Ishikawa (cell line): ENCODE data around the gene PLA2G4D.

Experiments used
- CEBPB ChIP-seq: IDR thresholded peaks from 2 replicates; pipeline ENCODE4 v1.6.1; 2012
- CREB1 ChIP-seq: IDR thresholded peaks from 2 replicates; pipeline ENCODE4 v1.6.1; 2012; ENCODE audit warnings: low read depth
- EGR1 ChIP-seq: IDR thresholded peaks from 2 replicates; pipeline ENCODE4 v1.6.1; 2012
- EP300 ChIP-seq: IDR thresholded peaks from 2 replicates; pipeline ENCODE4 v1.6.1; 2012; ENCODE audit warnings: borderline replicate concordance
- FOXM1 ChIP-seq: IDR thresholded peaks from 2 replicates; pipeline ENCODE4 v1.6.1; 2012; ENCODE audit warnings: low read depth, borderline replicate concordance
- MAX ChIP-seq: IDR thresholded peaks from 2 replicates; pipeline ENCODE4 v1.6.1; 2012
- NFIC ChIP-seq: IDR thresholded peaks from 2 replicates; pipeline ENCODE4 v1.6.1; 2012
- RAD21 ChIP-seq: IDR thresholded peaks from 2 replicates; pipeline ENCODE4 v1.6.1; 2012; ENCODE audit warnings: low read depth
- REST ChIP-seq: IDR thresholded peaks from 2 replicates; pipeline ENCODE4 v1.6.1; 2012; ENCODE audit warnings: low read depth, mild to moderate bottlenecking
- TAF1 ChIP-seq: IDR thresholded peaks from 2 replicates; pipeline ENCODE4 v1.6.1; 2012; ENCODE audit warnings: low read depth, mild to moderate bottlenecking
- TCF12 ChIP-seq: IDR thresholded peaks from 2 replicates; pipeline ENCODE4 v1.6.1; 2012; ENCODE audit warnings: low read depth
- TEAD4 ChIP-seq: IDR thresholded peaks from 2 replicates; pipeline ENCODE4 v1.6.1; 2012
- YY1 ChIP-seq: IDR thresholded peaks from 2 replicates; pipeline ENCODE4 v1.6.1; 2012; ENCODE audit warnings: low read depth
- ZBTB7A ChIP-seq: IDR thresholded peaks from 2 replicates; pipeline ENCODE4 v1.6.1; 2012; ENCODE audit warnings: low read depth
- TF ChIP-seq, protein P1 (sequence below): IDR thresholded peaks from 2 replicates; pipeline ENCODE4 v1.6.1; 2012

The PLA2G4D gene

GRCh38 chr15:42073418-42073817 is 20.9 kb downstream of the PLA2G4D start:
- TF ChIP-seq CREB1 (no peak), EGR1 (no peak)

GRCh38 chr15:42072141-42072685 is 22.1 kb downstream of the PLA2G4D start:
- TF ChIP-seq RAD21 (no peak), NFIC (no peak), EGR1 (no peak), TCF12 (no peak), EP300 (no peak), CREB1 (no peak), REST (no peak), CEBPB (no peak), TAF1 (no peak), MAX (no peak), YY1 (no peak), FOXM1 (no peak), ZBTB7A (no peak), TEAD4 (no peak)
- TF ChIP-seq, protein P1, sequence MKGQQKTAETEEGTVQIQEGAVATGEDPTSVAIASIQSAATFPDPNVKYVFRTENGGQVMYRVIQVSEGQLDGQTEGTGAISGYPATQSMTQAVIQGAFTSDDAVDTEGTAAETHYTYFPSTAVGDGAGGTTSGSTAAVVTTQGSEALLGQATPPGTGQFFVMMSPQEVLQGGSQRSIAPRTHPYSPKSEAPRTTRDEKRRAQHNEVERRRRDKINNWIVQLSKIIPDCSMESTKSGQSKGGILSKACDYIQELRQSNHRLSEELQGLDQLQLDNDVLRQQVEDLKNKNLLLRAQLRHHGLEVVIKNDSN = no peak

DNA sequence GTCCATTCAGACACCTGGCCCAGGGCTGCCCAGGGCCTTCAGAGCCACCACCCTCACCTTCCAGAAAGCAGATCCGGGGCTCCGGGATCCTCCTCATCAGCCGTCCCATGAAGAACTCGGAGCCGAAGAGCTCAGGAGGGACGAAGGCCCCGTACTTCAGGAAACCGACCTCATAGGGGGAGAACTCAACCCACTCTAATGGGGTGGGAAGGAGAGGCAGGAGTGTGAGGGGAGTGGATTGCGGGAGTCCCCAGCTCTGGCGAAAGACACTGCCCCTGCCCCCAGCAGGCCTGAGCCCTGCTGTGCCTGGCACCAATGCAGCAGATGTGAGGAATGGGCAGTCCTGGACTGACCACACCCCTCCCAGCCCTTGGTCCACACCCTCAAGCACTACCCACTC is 22.6 kb downstream of the PLA2G4D start:
- TF ChIP-seq TAF1 (no peak), REST (no peak), ZBTB7A (no peak), EGR1 (no peak), TEAD4 (no peak), CREB1 (no peak), TCF12 (no peak), YY1 (no peak), FOXM1 (no peak), RAD21 (no peak), MAX (no peak), CEBPB (no peak), EP300 (no peak)
- TF ChIP-seq, protein P1 = no peak

GRCh38 chr15:42070976-42071350 is 23.4 kb downstream of the PLA2G4D start:
- no peak for TF ChIP-seq YY1
- TF ChIP-seq NFIC = no peak
- no peak for TF ChIP-seq CEBPB
- no peak for TF ChIP-seq MAX
- no peak for TF ChIP-seq ZBTB7A
- no peak for TF ChIP-seq FOXM1
- no peak for TF ChIP-seq REST
- TF ChIP-seq EP300 = no peak
- TF ChIP-seq, protein P1 = no peak
- TF ChIP-seq EGR1 = no peak
- TF ChIP-seq TAF1 = no peak
- TF ChIP-seq TEAD4 = no peak
- no peak for TF ChIP-seq RAD21
- TF ChIP-seq CREB1 = no peak
- TF ChIP-seq TCF12 = no peak
